Loucy (cell line): ENCODE data around the gene DENND4B.

Experiments
- H2AFZ ChIP-seq: fragments of 200-600 bp; sonication (generic); 2 replicates; pipeline ENCODE4 v1.6.0; 2016; ENCODE audit warnings: antibody characterized with exemption, mild to moderate bottlenecking, low read length, moderate library complexity
- H3F3A ChIP-seq: fragments of 200-600 bp; 2 replicates; pipeline ENCODE4 v1.6.0; 2016; ENCODE audit warnings: antibody characterized with exemption, low read depth, mild to moderate bottlenecking
- H3K27me3 ChIP-seq: fragments of 200-600 bp; sonication (generic); 2 replicates; pipeline ENCODE4 v1.6.1; 2014; ENCODE audit warnings: low read length, mild to moderate bottlenecking; ENCODE audit not compliant: insufficient read depth, poor library complexity, severe bottlenecking
- H3K36me3 ChIP-seq: fragments of 200-600 bp; sonication (generic); 2 replicates; pipeline ENCODE4 v1.6.1; 2016; ENCODE audit warnings: low read length; ENCODE audit not compliant: insufficient read depth
- H3K4me1 ChIP-seq: fragments of 200-600 bp; sonication (generic); 2 replicates; pipeline ENCODE4 v1.5.1; 2014; ENCODE audit warnings: low read length, mild to moderate bottlenecking; ENCODE audit not compliant: insufficient read depth, poor library complexity, severe bottlenecking
- H3K4me2 ChIP-seq: fragments of 200-600 bp; sonication (generic); 2 replicates; pipeline ENCODE4 v1.6.0; 2014; ENCODE audit warnings: antibody characterized with exemption, low read length, low read depth, mild to moderate bottlenecking; ENCODE audit not compliant: poor library complexity, severe bottlenecking
- H3K4me3 ChIP-seq: fragments of 200-600 bp; sonication (generic); 2 replicates; pipeline ENCODE4 v1.5.1; 2014; ENCODE audit warnings: low read length, mild to moderate bottlenecking, mixed read lengths; ENCODE audit not compliant: poor library complexity, severe bottlenecking
- H3K79me2 ChIP-seq: fragments of 200-600 bp; sonication (generic); 2 replicates; pipeline ENCODE4 v1.6.1; 2014; ENCODE audit warnings: low read length; ENCODE audit not compliant: insufficient read depth
- H3K9ac ChIP-seq: fragments of 200-600 bp; sonication (generic); 2 replicates; pipeline ENCODE4 v1.6.0; 2014; ENCODE audit warnings: mild to moderate bottlenecking, low read depth, low read length, moderate library complexity; ENCODE audit not compliant: poor library complexity, severe bottlenecking
- H3K9me2 ChIP-seq: fragments of 200-600 bp; sonication (generic); replicated peaks from 2 replicates; pipeline ENCODE4 v1.6.1; 2016; ENCODE audit warnings: low read depth, low read length, mixed read lengths
- H3K9me3 ChIP-seq: fragments of 200-600 bp; sonication (generic); 2 replicates; pipeline ENCODE4 v1.6.1; 2014; ENCODE audit warnings: mild to moderate bottlenecking, antibody characterized with exemption, low read length, low read depth; ENCODE audit not compliant: insufficient read depth
- H4K20me1 ChIP-seq: fragments of 200-600 bp; sonication (generic); 2 replicates; pipeline ENCODE4 v1.6.0; 2014; ENCODE audit warnings: antibody characterized with exemption, low read length, mild to moderate bottlenecking; ENCODE audit not compliant: insufficient read depth, poor library complexity, severe bottlenecking
- EZH2phosphoT487 ChIP-seq: fragments of 200-600 bp; IDR thresholded peaks from 2 replicates; pipeline ENCODE4 v1.6.1; 2018; ENCODE audit warnings: antibody characterized with exemption, mild to moderate bottlenecking, moderate library complexity, borderline replicate concordance
- TF ChIP-seq, protein P1 (sequence below): fragments of 200-600 bp; sonication (generic); conservative IDR thresholded peaks from 2 replicates; pipeline ENCODE4 v1.5.1; 2014; ENCODE audit warnings: mild to moderate bottlenecking, antibody characterized with exemption, low read length

DENND4B gene

DNA sequence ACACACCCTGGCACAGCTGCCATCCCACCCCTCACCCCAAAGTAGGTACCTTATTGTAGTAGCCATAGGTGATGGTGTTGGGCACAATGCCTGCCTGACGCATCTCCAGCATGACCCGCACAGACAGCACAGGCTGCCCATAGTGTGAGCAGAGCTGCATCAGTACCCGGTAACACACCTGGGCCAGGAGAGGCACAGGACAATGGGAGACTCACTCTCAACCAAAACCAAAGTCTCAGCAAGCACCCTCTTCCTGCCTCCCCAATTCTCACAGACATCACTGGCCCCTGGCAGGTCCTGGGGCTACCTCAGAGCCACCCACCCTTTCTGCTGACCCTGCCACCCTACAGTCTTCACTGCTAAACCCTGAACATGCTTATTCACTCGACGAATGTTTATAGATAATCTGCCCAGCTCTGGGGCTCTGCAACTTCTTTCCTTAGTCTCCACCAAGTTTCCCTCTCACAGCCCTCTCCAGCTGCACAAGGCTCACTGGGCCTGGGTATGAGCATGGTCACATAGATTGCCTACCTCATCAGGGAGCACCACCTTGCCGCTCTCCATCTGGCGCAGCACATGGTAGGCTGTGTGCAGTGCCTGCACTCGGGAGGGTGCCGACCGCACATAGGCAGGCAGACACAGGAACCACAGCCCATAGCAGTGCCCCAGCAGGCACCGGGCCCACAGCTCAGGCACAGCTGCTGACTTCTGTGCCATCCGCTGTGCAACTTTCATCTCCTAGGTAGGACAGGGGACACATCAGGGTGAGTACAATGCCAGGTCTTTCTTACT lies 10.3 kb downstream of the DENND4B start:
- H3F3A ChIP-seq = no peaks in the 10 kb centered on the region
- no peaks in the 10 kb centered on the region for H3K4me1 ChIP-seq
- peaks cover 51% of the 10 kb centered on the region; the same call in 1 of the 2 replicates for H3K36me3 ChIP-seq
- H4K20me1 ChIP-seq = no peaks in the 10 kb centered on the region
- no peaks in the 10 kb centered on the region for H3K9me2 ChIP-seq
- no peak overlapping the region for H3K9ac ChIP-seq
- H3K4me2 ChIP-seq = no peak overlapping the region
- no peaks in the 10 kb centered on the region for H3K79me2 ChIP-seq
- TF ChIP-seq, protein P1, sequence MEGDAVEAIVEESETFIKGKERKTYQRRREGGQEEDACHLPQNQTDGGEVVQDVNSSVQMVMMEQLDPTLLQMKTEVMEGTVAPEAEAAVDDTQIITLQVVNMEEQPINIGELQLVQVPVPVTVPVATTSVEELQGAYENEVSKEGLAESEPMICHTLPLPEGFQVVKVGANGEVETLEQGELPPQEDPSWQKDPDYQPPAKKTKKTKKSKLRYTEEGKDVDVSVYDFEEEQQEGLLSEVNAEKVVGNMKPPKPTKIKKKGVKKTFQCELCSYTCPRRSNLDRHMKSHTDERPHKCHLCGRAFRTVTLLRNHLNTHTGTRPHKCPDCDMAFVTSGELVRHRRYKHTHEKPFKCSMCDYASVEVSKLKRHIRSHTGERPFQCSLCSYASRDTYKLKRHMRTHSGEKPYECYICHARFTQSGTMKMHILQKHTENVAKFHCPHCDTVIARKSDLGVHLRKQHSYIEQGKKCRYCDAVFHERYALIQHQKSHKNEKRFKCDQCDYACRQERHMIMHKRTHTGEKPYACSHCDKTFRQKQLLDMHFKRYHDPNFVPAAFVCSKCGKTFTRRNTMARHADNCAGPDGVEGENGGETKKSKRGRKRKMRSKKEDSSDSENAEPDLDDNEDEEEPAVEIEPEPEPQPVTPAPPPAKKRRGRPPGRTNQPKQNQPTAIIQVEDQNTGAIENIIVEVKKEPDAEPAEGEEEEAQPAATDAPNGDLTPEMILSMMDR = no peak
- H3K9me3 ChIP-seq = no peaks in the 10 kb centered on the region
- H2AFZ ChIP-seq = no peak overlapping the region
- no peaks in the 10 kb centered on the region for H3K27me3 ChIP-seq
- H3K4me3 ChIP-seq = no peak overlapping the region

DNA sequence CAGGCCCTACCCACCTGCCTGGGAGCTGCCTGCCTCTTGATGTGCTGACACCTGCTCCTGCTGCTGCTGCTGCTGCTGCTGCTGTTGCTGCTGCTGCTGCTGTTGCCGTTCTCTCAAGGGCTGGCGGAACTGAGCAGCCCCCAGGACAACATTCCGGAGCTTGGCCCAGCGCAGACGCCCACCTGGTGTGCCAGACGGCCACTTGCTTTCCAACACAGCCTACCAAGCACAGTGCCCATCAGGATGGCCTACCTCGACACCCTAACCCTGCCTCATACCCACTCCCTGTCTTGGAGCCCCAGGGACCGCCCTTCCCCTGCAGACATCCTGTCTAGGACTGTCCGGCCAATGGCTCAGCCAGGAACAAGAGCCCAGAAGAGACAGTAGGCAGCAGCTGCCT lies 11.8 kb downstream of the DENND4B start:
- H3F3A ChIP-seq = no peaks in the 10 kb centered on the region
- no peaks in the 10 kb centered on the region for H3K9me3 ChIP-seq
- H3K4me3 ChIP-seq = no peak overlapping the region
- H3K9me2 ChIP-seq = no peaks in the 10 kb centered on the region
- TF ChIP-seq, protein P1 = no peak
- no peak for TF ChIP-seq EZH2phosphoT487
- H2AFZ ChIP-seq = no peak overlapping the region
- no peaks in the 10 kb centered on the region for H3K4me1 ChIP-seq
- no peaks in the 10 kb centered on the region for H4K20me1 ChIP-seq
- no peaks in the 10 kb centered on the region for H3K79me2 ChIP-seq
- H3K27me3 ChIP-seq = no peaks in the 10 kb centered on the region
- H3K36me3 ChIP-seq = peaks cover 40% of the 10 kb centered on the region; the same call in 1 of the 2 replicates
- no peak overlapping the region for H3K9ac ChIP-seq
- no peak overlapping the region for H3K4me2 ChIP-seq

GRCh38 chr1:153933955-153934354 lies 12.6 kb downstream of the DENND4B start:
- Histone ChIP-seq H3K9ac (no peak overlapping the region), H3K36me3 (peaks cover 35% of the 10 kb centered on the region; the same call in 1 of the 2 replicates), H4K20me1 (no peaks in the 10 kb centered on the region), H3K4me1 (no peaks in the 10 kb centered on the region), H3K4me2 (no peak overlapping the region), H3K4me3 (no peak overlapping the region), H2AFZ (no peak overlapping the region), H3K9me3 (no peaks in the 10 kb centered on the region), H3K9me2 (no peaks in the 10 kb centered on the region), H3K79me2 (no peaks in the 10 kb centered on the region), H3K27me3 (no peaks in the 10 kb centered on the region), H3F3A (no peaks in the 10 kb centered on the region)
- no peak for TF ChIP-seq EZH2phosphoT487
- TF ChIP-seq, protein P1 = no peak
